Neural cell (in vitro differentiated cells): ENCODE measurements around the gene SETD1A. TPM values are rescaled to one million over a fixed set of nuclear protein-coding genes. Genes with fewer than 3 reads are reported as not detected.

Source experiments
- H2AFZ ChIP-seq: fragments of 200-600, 300-800 bp; sonication (generic), shearing (Covaris generic); 2 replicates; pipeline ENCODE4 v1.6.0; 2014; ENCODE audit warnings: low read depth, mild to moderate bottlenecking, antibody characterized with exemption, low read length, moderate library complexity
- H3F3A ChIP-seq: fragments of 200-600 bp; shearing (Covaris generic); 2 replicates; pipeline ENCODE4 v1.6.1; 2016; ENCODE audit warnings: mild to moderate bottlenecking, moderate library complexity, mixed read lengths, antibody characterized with exemption, low read length; ENCODE audit not compliant: insufficient read depth, poor library complexity, severe bottlenecking
- H3K27ac ChIP-seq: fragments of 200-600, 300-800 bp; sonication (generic), shearing (Covaris generic); 2 replicates; pipeline ENCODE4 v1.5.1; 2014; ENCODE audit warnings: mild to moderate bottlenecking, low read length, moderate library complexity
- H3K27me3 ChIP-seq: fragments of 300-800, 200-600 bp; sonication (generic), shearing (Covaris generic); 2 replicates; pipeline ENCODE4 v1.6.0; 2014; ENCODE audit warnings: mild to moderate bottlenecking, low read depth, low read length, moderate library complexity; ENCODE audit not compliant: insufficient read depth
- H3K36me3 ChIP-seq: fragments of 300-800, 200-600 bp; sonication (generic), shearing (Covaris generic); 2 replicates; pipeline ENCODE4 v1.5.1; 2014; ENCODE audit warnings: mild to moderate bottlenecking, antibody characterized with exemption, low read length, moderate library complexity; ENCODE audit not compliant: insufficient read depth
- H3K4me2 ChIP-seq: fragments of 300-800, 200-600 bp; sonication (generic), shearing (Covaris generic); 2 replicates; pipeline ENCODE4 v1.6.0; 2014; ENCODE audit warnings: mild to moderate bottlenecking, low read length
- H3K4me3 ChIP-seq: fragments of 300-800, 200-600 bp; sonication (generic), shearing (Covaris generic); 2 replicates; pipeline ENCODE4 v1.5.1; 2014; ENCODE audit warnings: mild to moderate bottlenecking, low read length, moderate library complexity
- H3K79me2 ChIP-seq: fragments of 200-600 bp; shearing (Covaris generic); replicated peaks from 2 replicates; pipeline ENCODE4 v1.6.0; 2014; ENCODE audit warnings: mild to moderate bottlenecking, low read length, moderate library complexity; ENCODE audit not compliant: insufficient read depth
- H3K9ac ChIP-seq: fragments of 300-800, 200-600 bp; sonication (generic), shearing (Covaris generic); 2 replicates; pipeline ENCODE4 v1.6.1; 2016; ENCODE audit warnings: mild to moderate bottlenecking, low read length, mixed read lengths
- H3K9me2 ChIP-seq: fragments of 200-600 bp; shearing (Covaris generic); 2 replicates; pipeline ENCODE4 v1.6.1; 2016; ENCODE audit warnings: mild to moderate bottlenecking, low read length, mixed read lengths; ENCODE audit not compliant: insufficient read depth
- H3K9me3 ChIP-seq: fragments of 200-600, 300-800 bp; sonication (generic), shearing (Covaris generic); 2 replicates; pipeline ENCODE4 v1.6.1; 2016; ENCODE audit warnings: mild to moderate bottlenecking, mixed run types, low read length, moderate library complexity, mixed read lengths
- H4K20me1 ChIP-seq: fragments of 200-600 bp; shearing (Covaris generic); 2 replicates; pipeline ENCODE4 v1.6.1; 2016; ENCODE audit warnings: mild to moderate bottlenecking, mixed run types; ENCODE audit not compliant: insufficient read depth
- CTCF ChIP-seq: fragments of 450-650 bp; IDR thresholded peaks from 2 replicates; pipeline ENCODE4 v1.5.1; 2014; ENCODE audit warnings: antibody characterized with exemption, mild to moderate bottlenecking, moderate library complexity; ENCODE audit not compliant: poor library complexity, severe bottlenecking
- EP300 ChIP-seq: fragments of 450-650 bp; conservative IDR thresholded peaks from 2 replicates; pipeline ENCODE4 v1.6.1; 2014; ENCODE audit warnings: antibody characterized with exemption, mild to moderate bottlenecking, moderate library complexity; ENCODE audit not compliant: poor library complexity, severe bottlenecking
- EZH2 ChIP-seq: fragments of 200-600, 300-800 bp; shearing (Covaris generic), sonication (generic); IDR thresholded peaks from 2 replicates; pipeline ENCODE4 v1.6.1; 2014; ENCODE audit warnings: antibody characterized with exemption, low read length, borderline replicate concordance, mild to moderate bottlenecking; ENCODE audit not compliant: insufficient read depth, poor library complexity, severe bottlenecking
- MXI1 ChIP-seq: fragments of 450-650 bp; conservative IDR thresholded peaks from 2 replicates; pipeline ENCODE4 v1.6.1; 2014; ENCODE audit warnings: antibody characterized with exemption, mild to moderate bottlenecking; ENCODE audit not compliant: poor library complexity, severe bottlenecking
- POLR2AphosphoS5 ChIP-seq: IDR thresholded peaks from 2 replicates; pipeline ENCODE4 v1.6.1; 2012
- RAD21 ChIP-seq: fragments of 450-650 bp; conservative IDR thresholded peaks from 2 replicates; pipeline ENCODE4 v1.6.1; 2014; ENCODE audit warnings: antibody characterized with exemption, mild to moderate bottlenecking, moderate library complexity
- REST ChIP-seq: IDR thresholded peaks from 2 replicates; pipeline ENCODE4 v1.6.1; 2012; ENCODE audit warnings: borderline replicate concordance
- SMC3 ChIP-seq: fragments of 450-650 bp; conservative IDR thresholded peaks from 2 replicates; pipeline ENCODE4 v1.6.1; 2014; ENCODE audit warnings: antibody characterized with exemption, mild to moderate bottlenecking, moderate library complexity; ENCODE audit not compliant: poor library complexity
- TAF1 ChIP-seq: IDR thresholded peaks from 2 replicates; pipeline ENCODE4 v1.6.1; 2012; ENCODE audit warnings: low read depth
- polyA plus RNA-seq: library from polyadenylated mRNA; depleted of rRNA; stranded (reverse); fragments of >200 nt; gene quantifications from 2 replicates; pipeline ENCODE4 v1.2.3, GENCODE V29; 2014

The SETD1A gene
- polyA plus RNA-seq, 1 donor from 2014 or later: 1.4 TPM

GRCh38 chr16:30974348-30974747, 16.8 kb downstream of the SETD1A start:
- Histone ChIP-seq H3K4me2 (no peak overlapping the region), H4K20me1 (no peaks in the 10 kb centered on the region), H3K79me2 (no peaks in the 10 kb centered on the region), H3K27ac (no peak overlapping the region), H3K4me3 (no peak overlapping the region), H3K9me2 (no peaks in the 10 kb centered on the region), H3F3A (no peaks in the 10 kb centered on the region), H3K27me3 (no peaks in the 10 kb centered on the region), H3K36me3 (no peaks in the 10 kb centered on the region), H3K9ac (no peak overlapping the region), H3K9me3 (no peaks in the 10 kb centered on the region), H2AFZ (no peak overlapping the region)
- TF ChIP-seq CTCF (no peak), EP300 (no peak), REST (no peak), MXI1 (no peak), EZH2 (no peak), TAF1 (no peak), SMC3 (no peak), RAD21 (no peak), POLR2AphosphoS5 (no peak)

- no peaks in the 10 kb centered on the region for H3K79me2 ChIP-seq
- no peak overlapping the region for H3K4me2 ChIP-seq
- no peaks in the 10 kb centered on the region for H3K9me2 ChIP-seq
- TF ChIP-seq RAD21: no peak
- no peak for TF ChIP-seq CTCF
- no peak for TF ChIP-seq EP300
- no peak for TF ChIP-seq REST
- no peak for TF ChIP-seq TAF1
- TF ChIP-seq POLR2AphosphoS5: no peak
- H2AFZ ChIP-seq: no peak overlapping the region
- no peaks in the 10 kb centered on the region for H3K9me3 ChIP-seq
- H3K9ac ChIP-seq: no peak overlapping the region
- no peaks in the 10 kb centered on the region for H4K20me1 ChIP-seq
- H3K4me3 ChIP-seq: no peak overlapping the region
- H3K27ac ChIP-seq: no peak overlapping the region
- no peaks in the 10 kb centered on the region for H3F3A ChIP-seq
- H3K36me3 ChIP-seq: no peaks in the 10 kb centered on the region
- no peaks in the 10 kb centered on the region for H3K27me3 ChIP-seq
Observed at GRCh38 chr16:30976486-30976885, 18.9 kb downstream of the SETD1A start.
